Measurements from ENCODE around the gene FGD2. TPM values are rescaled to one million over a fixed set of nuclear protein-coding genes. Genes with fewer than 3 reads are reported as not detected.
A peak's percentile ranks its signal among the peaks of the same experiment; 100 is the strongest.

The FGD2 gene
- total and polyA plus RNA-seq, 5 donors = 5.1 to 14.0 (median 9.7) TPM

DNA sequence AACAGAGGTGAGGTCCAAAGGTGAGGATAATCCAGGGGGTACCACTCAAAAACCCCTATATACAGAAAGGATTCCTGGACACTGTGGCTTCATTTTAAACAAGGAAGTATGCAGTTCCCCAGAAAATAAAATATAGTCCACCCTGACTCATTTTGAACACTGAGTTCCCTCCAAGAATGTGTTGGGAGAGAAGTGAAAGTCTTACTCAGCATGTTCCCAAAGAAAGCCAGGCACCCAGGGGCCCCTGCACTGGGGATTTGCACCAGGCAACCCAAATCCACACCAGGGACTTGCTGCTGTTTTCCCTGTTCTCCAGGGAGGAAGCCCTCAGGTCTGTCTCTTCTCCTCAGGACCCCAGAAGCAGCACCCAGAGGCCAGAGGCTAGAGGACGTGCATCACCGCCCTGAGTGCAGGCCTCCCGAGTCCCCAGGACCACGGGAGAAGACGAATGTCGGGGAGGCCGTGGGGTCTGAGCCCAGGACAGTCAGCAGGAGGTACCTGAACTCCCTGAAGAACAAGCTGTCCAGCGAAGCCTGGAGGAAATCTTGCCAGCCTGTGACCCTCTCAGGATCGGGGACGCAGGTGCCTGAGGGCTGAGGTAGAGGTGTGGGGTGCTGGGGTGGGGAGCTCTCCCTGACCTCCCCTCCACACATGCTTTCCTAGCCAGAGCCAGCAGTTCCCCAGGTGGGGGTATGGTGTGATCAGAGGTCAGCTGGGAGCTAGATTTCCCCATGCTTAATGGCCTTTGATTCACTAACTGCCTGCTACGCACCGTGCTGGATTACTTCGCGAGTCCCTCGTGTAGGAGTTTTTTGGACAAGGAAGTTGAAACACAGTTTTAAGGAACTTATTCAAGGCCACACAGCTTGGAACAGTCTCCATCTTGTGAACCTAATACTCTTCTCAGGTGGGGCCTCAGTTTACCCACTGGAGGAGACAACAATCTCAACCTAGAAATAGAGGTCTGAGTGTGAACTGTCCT is 3.3 kb downstream of the FGD2 start:
- Histone ChIP-seq H3K4me1 (ENCODE audit: control insufficient read depth, insufficient read depth, low read length) (no peaks in the 10 kb centered on the region), H3K27me3 (ENCODE audit: control insufficient read depth, insufficient read depth) (no peaks in the 10 kb centered on the region), H3K9me3 (ENCODE audit: control insufficient read depth, low read length) (no peaks in the 10 kb centered on the region), H3K4me3 (ENCODE audit: low read length) (no peak overlapping the region), H3K27ac (ENCODE audit: low read length) (no peak overlapping the region)
- no peak for DNase-seq
- WGBS = 86% methylated on average over 15 of the region's 15 CpGs
- ATAC-seq = peak in 1 of 2 donors; percentile 25
- intact Hi-C loops (cut with DNase I) = loop anchor here in 1 of 4 donors (10.0 kb wide), 1 partner anchor 114 kb away; no protein-coding TSS in a partner anchor

DNA sequence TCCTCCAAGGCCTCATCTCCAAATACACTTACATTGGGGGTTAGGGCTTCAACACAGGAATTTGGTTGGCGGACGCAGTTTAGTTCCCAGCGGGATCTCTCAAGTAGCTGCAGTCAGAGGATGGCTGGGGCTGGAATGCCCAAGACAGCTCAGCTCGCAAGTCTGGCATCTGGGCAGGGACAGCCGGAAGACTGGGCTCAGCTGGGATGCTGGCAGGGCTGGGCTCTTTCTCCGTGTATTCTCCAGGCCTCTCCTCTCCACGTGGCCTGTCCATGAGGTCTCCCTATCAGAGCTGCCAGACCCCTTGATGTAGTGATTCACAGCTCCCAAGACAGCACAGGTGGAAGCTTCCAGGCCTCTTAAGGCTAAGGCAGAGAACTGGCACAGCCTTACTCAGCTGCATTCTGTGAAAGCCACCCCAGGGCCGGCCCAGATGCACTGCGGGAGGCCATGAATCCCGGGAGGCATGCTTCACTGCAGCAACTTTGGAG is 5.0 kb downstream of the FGD2 start:
- H3K4me1 ChIP-seq (ENCODE audit: control insufficient read depth, insufficient read depth, low read length) = no peaks in the 10 kb centered on the region
- ATAC-seq (no peak), DNase-seq (no peak)
- intact Hi-C loops (cut with DNase I) = loop anchor here in 3 of 4 donors (10.0 kb wide), 1 partner anchor 246 kb away; no protein-coding TSS in a partner anchor
- no peak overlapping the region for H3K27ac ChIP-seq (ENCODE audit: low read length)
- 86% methylated on average over 10 of the region's 10 CpGs for WGBS
- H3K4me3 ChIP-seq (ENCODE audit: low read length) = no peak overlapping the region
- no peaks in the 10 kb centered on the region for H3K27me3 ChIP-seq (ENCODE audit: control insufficient read depth, insufficient read depth)
- H3K9me3 ChIP-seq (ENCODE audit: control insufficient read depth, low read length) = no peaks in the 10 kb centered on the region

DNA sequence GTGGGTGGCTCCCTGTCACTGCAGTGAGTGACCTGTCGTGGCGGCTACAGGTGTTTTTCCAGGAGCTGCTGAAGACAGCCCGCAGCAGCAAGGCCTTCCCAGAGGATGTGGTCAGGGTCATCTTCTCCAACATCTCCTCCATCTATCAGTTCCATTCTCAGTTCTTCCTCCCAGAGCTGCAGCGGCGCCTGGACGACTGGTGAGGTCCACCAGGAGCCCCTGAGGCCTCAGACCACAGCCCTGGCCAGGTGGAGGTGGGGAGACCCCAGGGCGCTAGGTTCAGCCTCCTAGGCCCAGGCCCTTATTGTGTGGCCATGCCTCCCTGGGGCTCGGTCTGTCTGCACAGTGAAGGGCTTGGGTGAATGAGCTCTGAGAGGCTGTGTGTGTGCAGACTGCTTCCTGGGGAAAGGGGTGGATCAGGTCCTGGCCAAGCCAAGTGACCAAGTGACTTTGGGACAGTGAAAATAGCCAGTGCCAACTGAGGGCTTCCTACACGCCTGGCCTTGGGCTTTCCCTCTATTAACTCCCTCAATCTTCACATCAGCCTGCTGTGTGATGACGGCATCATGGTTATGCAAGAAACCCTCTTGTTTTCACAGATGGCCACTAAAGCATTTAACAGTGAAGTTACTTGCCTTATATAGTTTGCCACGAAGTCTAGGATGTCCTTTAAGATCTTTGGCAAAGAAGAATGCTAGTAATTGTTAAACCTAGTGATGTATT is 6.4 kb downstream of the FGD2 start:
- intact Hi-C loops (cut with DNase I) = loop anchor here in 3 of 4 donors (10.0 kb wide), 1 partner anchor 247 kb away; no protein-coding TSS in a partner anchor
- ATAC-seq = no peak
- 82% methylated on average over 11 of the region's 11 CpGs for WGBS

DNA sequence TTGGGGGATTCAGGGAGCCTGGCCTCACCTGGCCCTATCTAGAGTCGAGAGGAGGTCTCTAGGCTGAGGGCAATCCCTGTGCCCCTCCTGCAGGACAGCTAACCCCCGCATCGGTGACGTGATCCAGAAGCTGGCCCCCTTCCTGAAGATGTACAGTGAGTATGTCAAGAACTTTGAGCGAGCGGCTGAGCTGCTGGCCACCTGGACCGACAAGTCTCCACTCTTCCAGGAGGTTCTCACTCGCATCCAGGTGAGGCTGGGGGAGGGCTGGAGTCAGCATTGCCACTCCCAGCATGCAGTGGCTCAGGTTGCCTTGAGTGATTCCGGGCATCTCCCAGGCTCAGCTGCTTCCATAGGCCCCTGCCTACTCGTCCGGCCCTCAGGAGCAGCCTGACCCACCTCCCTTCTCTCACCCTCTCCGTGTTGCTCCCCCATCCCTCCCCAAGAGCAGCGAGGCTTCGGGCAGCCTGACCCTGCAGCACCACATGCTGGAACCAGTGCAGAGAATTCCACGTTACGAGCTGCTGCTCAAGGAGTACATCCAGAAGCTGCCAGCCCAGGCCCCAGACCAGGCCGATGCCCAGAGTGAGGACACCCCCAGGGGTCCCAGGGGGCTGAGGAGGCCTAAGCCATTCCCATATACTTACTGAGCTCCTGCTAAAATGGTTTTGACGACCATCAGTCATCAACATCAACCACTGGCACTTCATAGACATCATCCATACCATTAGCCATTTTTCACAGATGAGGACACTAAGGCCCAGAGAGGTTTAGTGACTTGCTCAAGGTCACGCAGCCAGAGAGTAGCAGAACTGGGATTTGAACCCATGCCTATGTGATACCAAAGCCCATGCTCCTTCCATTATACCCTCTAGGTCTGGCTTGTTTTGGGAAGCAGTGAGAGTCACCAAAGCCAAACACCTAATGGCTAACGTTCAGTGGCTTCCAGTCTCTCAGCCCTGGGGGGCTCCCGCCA is 8.3 kb downstream of the FGD2 start:
- no peak for DNase-seq

More for the DNA sequence above, 6.4 kb downstream of the FGD2 start:
- Histone ChIP-seq H3K27me3 (ENCODE audit: control insufficient read depth, insufficient read depth) (no peaks in the 10 kb centered on the region), H3K27ac (ENCODE audit: low read length) (no peak overlapping the region), H3K4me1 (ENCODE audit: control insufficient read depth, insufficient read depth, low read length) (no peaks in the 10 kb centered on the region), H3K4me3 (ENCODE audit: low read length) (no peak overlapping the region), H3K9me3 (ENCODE audit: control insufficient read depth, low read length) (no peaks in the 10 kb centered on the region)
- peak in 1 of 3 donors; percentile 19 for DNase-seq

DNA sequence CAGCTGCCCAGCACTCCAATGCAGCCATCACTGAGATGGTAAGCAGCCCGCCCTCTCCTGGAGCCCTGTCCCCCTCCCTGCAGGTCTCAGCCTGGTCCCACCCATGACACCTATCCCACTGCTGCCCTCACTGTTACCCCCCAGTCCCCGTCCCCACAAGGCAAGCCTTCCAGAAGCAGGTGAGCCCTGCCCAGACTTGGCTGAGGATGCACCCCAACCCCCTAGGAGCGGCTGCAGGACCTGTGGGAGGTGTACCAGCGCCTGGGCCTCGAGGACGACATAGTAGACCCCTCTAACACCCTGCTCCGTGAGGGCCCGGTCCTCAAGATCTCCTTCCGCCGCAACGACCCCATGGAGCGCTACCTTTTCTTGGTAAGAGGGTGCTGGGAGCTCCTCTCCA is 9.2 kb downstream of the FGD2 start:
- no peaks in the 10 kb centered on the region for H3K27me3 ChIP-seq (ENCODE audit: control insufficient read depth, insufficient read depth)
- ATAC-seq = no peak
- no peaks in the 10 kb centered on the region for H3K9me3 ChIP-seq (ENCODE audit: control insufficient read depth, low read length)
- 87% methylated on average over 12 of the region's 12 CpGs for WGBS
- H3K4me1 ChIP-seq (ENCODE audit: control insufficient read depth, insufficient read depth, low read length) = peaks cover 3% of the 10 kb centered on the region
- intact Hi-C loops (cut with DNase I) = loop anchor here (5.0 to 10.0 kb wide), 2 partner anchors 198 to 250 kb away; no protein-coding TSS in a partner anchor
- H3K27ac ChIP-seq (ENCODE audit: low read length) = no peak overlapping the region
- H3K4me3 ChIP-seq (ENCODE audit: low read length) = no peak overlapping the region
- peak in 1 of 3 donors; percentile 19 for DNase-seq

More for the DNA sequence above, 8.3 kb downstream of the FGD2 start:
- WGBS = 85% methylated on average over 21 of the region's 21 CpGs
- H3K27me3 ChIP-seq (ENCODE audit: control insufficient read depth, insufficient read depth) = no peaks in the 10 kb centered on the region
- intact Hi-C loops (cut with DNase I) = loop anchor here in 3 of 4 donors (10.0 kb wide), 1 partner anchor 249 kb away; no protein-coding TSS in a partner anchor
- no peak overlapping the region for H3K27ac ChIP-seq (ENCODE audit: low read length)
- peaks cover 3% of the 10 kb centered on the region for H3K4me1 ChIP-seq (ENCODE audit: control insufficient read depth, insufficient read depth, low read length)
- no peak for ATAC-seq
- H3K4me3 ChIP-seq (ENCODE audit: low read length) = no peak overlapping the region
- H3K9me3 ChIP-seq (ENCODE audit: control insufficient read depth, low read length) = no peaks in the 10 kb centered on the region

DNA sequence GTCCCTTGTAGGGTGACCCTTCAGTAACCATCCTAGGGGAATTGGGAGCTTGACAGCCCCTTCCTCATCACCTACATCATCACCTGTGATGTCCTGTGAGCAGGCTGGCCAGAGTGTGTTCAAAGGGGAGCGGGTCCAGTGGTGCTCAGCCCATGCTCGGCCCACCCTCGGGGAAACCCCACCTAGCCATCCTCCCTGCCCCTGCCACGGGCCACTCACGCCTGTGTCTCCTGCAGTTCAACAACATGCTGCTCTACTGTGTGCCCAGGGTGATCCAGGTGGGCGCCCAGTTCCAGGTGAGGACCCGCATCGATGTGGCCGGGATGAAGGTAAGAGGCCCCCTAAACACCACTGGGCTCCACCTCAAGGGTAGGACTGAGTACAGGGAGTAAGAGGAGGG is 10.1 kb downstream of the FGD2 start:
- 88% methylated on average over 9 of the region's 9 CpGs for WGBS
- H3K27ac ChIP-seq (ENCODE audit: low read length) = no peak overlapping the region
- intact Hi-C loops (cut with DNase I) = loop anchor here (5.0 to 10.0 kb wide), 2 partner anchors 197 to 251 kb away; no protein-coding TSS in a partner anchor
- DNase-seq (no peak), ATAC-seq (no peak)
- H3K9me3 ChIP-seq (ENCODE audit: control insufficient read depth, low read length) = no peaks in the 10 kb centered on the region
- no peak overlapping the region for H3K4me3 ChIP-seq (ENCODE audit: low read length)
- H3K27me3 ChIP-seq (ENCODE audit: control insufficient read depth, insufficient read depth) = no peaks in the 10 kb centered on the region
- H3K4me1 ChIP-seq (ENCODE audit: control insufficient read depth, insufficient read depth, low read length) = peaks cover 3% of the 10 kb centered on the region

DNA sequence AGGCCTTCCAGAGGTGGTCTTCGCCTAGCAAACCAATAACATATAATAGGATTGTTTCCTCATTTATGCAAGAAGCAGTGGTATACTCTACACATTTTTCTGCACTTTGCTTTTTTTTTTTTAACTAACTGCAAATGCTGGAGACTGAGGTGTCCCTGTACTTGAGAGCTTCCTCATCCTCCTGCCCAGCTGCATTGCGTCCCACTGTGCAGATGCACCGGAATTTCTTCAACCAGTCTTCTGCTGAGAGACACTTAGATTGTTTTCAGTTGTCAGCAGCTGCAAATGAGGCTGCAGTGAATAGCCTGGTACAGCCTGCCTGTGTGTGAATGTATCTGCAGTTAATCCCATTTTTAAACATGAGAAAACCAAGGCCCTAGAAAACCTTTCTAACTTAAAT is 11.5 kb downstream of the FGD2 start:
- intact Hi-C loops (cut with DNase I) = loop anchor here (5.0 to 10.0 kb wide), 2 partner anchors 195 to 252 kb away; no protein-coding TSS in a partner anchor
- 80% methylated on average over 3 of the region's 3 CpGs for WGBS
- Histone ChIP-seq H3K4me1 (ENCODE audit: control insufficient read depth, insufficient read depth, low read length) (peaks cover 3% of the 10 kb centered on the region), H3K27ac (ENCODE audit: low read length) (no peak overlapping the region), H3K4me3 (ENCODE audit: low read length) (no peak overlapping the region), H3K9me3 (ENCODE audit: control insufficient read depth, low read length) (no peaks in the 10 kb centered on the region), H3K27me3 (ENCODE audit: control insufficient read depth, insufficient read depth) (no peaks in the 10 kb centered on the region)
- peak in 1 of 3 donors; percentile 9 for DNase-seq
- ATAC-seq = no peak

DNA sequence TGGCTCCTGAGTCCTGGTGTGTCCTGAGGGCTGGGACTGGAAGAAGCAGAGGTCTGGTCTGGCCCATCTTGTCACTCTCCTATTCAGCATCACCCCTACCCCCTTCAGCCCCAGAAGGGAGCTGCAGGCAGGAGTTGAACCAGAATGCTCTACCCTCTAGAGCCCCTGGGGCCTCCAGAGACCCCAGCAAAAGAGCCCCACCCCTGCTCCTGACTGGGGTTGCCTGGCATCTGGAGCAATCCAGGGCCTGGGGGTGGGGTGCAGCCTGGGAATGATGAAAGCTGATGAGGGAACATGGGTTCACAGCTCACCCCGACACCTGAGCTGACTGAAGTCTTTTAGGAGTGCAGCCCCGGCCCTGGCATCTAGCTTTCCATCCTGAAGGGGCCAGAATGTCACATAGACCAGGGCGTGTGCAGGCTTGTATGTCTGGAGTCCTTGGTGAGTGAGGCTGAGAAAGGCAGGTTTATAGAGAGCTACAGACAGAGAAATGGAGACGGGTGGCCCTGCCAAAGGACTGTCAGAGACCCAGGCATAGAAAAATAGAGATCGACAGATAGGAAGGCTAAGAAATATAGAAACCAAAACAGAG is 12.2 kb downstream of the FGD2 start:
- no peaks in the 10 kb centered on the region for H3K27me3 ChIP-seq (ENCODE audit: control insufficient read depth, insufficient read depth)
- H3K9me3 ChIP-seq (ENCODE audit: control insufficient read depth, low read length) = no peaks in the 10 kb centered on the region
- no peak overlapping the region for H3K27ac ChIP-seq (ENCODE audit: low read length)
- intact Hi-C loops (cut with DNase I) = loop anchor here (5.0 to 10.0 kb wide), 2 partner anchors 195 to 253 kb away; no protein-coding TSS in a partner anchor
- DNase-seq = peak in 1 of 3 donors; percentile 51
- H3K4me3 ChIP-seq (ENCODE audit: low read length) = no peak overlapping the region
- peak; percentile 2 to 7 for ATAC-seq
- WGBS = 54% methylated on average over 5 of the region's 5 CpGs
- H3K4me1 ChIP-seq (ENCODE audit: control insufficient read depth, insufficient read depth, low read length) = peaks cover 3% of the 10 kb centered on the region

DNA sequence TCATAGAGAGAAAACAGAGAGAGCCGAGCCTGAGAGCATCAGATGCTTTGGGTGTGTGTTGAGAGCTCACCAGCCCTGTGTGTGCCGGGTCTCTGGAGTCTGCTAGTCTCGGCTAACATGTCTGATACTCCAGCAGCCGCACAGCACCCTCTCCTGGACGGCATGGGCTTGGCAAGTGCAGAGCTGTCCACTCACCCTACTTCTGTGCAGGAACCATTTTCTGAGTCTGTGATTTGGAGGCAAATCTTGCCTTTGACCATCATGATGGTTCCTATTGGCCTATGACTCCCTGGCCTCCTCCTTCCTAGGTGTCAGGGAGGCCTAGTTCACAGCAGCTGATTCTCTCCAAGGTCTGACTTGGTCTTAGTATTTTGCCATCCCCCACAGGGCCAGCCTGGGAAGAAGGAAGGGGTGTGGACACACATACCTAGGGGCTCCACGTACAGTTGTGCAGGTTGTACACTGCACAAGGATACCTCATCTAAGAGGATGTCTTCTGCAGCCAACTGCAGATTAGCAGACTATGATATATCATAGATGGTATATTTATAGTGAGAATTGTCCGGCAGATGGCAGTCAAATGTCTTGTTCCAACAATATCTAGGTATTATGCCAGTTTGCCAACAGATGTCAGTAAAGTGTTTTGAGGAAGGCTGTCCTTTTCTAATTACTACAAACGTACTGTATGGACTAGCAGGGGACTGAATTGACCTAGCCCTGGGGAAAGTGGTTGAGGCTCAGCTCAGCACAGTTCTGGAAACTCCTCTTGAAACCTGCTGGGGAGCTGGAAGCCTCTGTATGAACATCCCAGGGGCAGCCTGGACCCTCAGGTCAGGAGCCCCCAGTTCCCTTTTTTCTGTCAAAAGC is 13.0 kb downstream of the FGD2 start:
- WGBS = 4% methylated on average over 8 of the region's 8 CpGs
- ATAC-seq (peak; percentile 95 to 96), DNase-seq (peak; percentile 90 to 96 (median 96))
- Histone ChIP-seq H3K4me1 (ENCODE audit: control insufficient read depth, insufficient read depth, low read length) (peaks cover 3% of the 10 kb centered on the region), H3K9me3 (ENCODE audit: control insufficient read depth, low read length) (no peaks in the 10 kb centered on the region), H3K27me3 (ENCODE audit: control insufficient read depth, insufficient read depth) (no peaks in the 10 kb centered on the region), H3K27ac (ENCODE audit: low read length) (peak overlapping the region; percentile 15), H3K4me3 (ENCODE audit: low read length) (no peak overlapping the region)
- intact Hi-C loops (cut with DNase I) = loop anchor here (5.0 to 10.0 kb wide), 2 partner anchors 194 to 254 kb away; no protein-coding TSS in a partner anchor

All from right cardiac atrium (tissue), 5 donors.